Heart right ventricle (tissue), 16 donors: Measurements from ENCODE around the gene PIP5K1A. TPM values are rescaled to one million over a fixed set of nuclear protein-coding genes. Genes with fewer than 3 reads are reported as not detected.
A peak's percentile ranks its signal among the peaks of the same experiment; 100 is the strongest.

Experiments used
- ATAC-seq, 8 donors: fragments of 200-7000 bp; cut with Tn5 transposase; one replicate each; pipeline ENCODE4 v1.9.1; 2020; ENCODE audit warnings: mild to moderate bottlenecking in 8 of 8, moderate library complexity in 8 of 8, moderate number of reproducible peaks in 1 of 8
- DNase-seq, 2 donors: peaks; one replicate each; pipeline ENCODE4 v3.0.0-alpha.2; 2020
- H3K27ac ChIP-seq, 10 donors: fragments of 200-600 bp; sonication (generic) in 2 of 10; one replicate each; pipeline versions ENCODE4 v1.5.0 to v1.8.0; 2020 to 2022; ENCODE audit warnings: mild to moderate bottlenecking in 3 of 10
- H3K27me3 ChIP-seq, 7 donors: fragments of 200-600 bp; one replicate each; pipeline ENCODE4 v1.8.0; 2021 to 2022; ENCODE audit warnings: mild to moderate bottlenecking in 2 of 7
- H3K36me3 ChIP-seq, 9 donors: fragments of 200-600 bp; sonication (generic) in 1 of 9; one replicate each; pipeline versions ENCODE4 v1.5.0 to v1.8.0; 2020 to 2022; ENCODE audit warnings: mild to moderate bottlenecking in 2 of 9
- H3K4me1 ChIP-seq, 9 donors: fragments of 200-600 bp; sonication (generic) in 1 of 9; one replicate each; pipeline versions ENCODE4 v1.5.0 to v1.8.0; 2020 to 2022; ENCODE audit warnings: mild to moderate bottlenecking in 4 of 9
- H3K4me3 ChIP-seq, 10 donors: fragments of 200-600 bp; sonication (generic) in 2 of 10; one replicate each; pipeline versions ENCODE4 v1.5.0 to v1.8.0; 2020 to 2022; ENCODE audit warnings: mild to moderate bottlenecking in 7 of 10, moderate library complexity in 2 of 10
- H3K9me3 ChIP-seq, 11 donors: fragments of 200-600 bp in 10 of 11; sonication (generic) in 2 of 11; one replicate each; pipeline versions ENCODE4 v1.5.0 to v1.8.0; 2013 to 2022; ENCODE audit warnings: mild to moderate bottlenecking in 2 of 11, control low read depth in 1 of 11, moderate library complexity in 1 of 11
- CTCF ChIP-seq, 9 donors: fragments of 200-600 bp; sonication (generic) in 2 of 9; IDR thresholded peaks; one replicate each; pipeline versions ENCODE4 v1.5.0 to v1.8.0; 2021 to 2022; ENCODE audit warnings: antibody characterized with exemption in 9 of 9, mild to moderate bottlenecking in 5 of 9, moderate library complexity in 1 of 9
- WGBS, 2 donors: extraction: QIAGEN DNeasy Blood & Tissue Kit; methylation state at CpG; one replicate each; pipeline ENCODE4 v1.1.7; 2013; ENCODE audit warnings: inconsistent platforms in 1 of 2; 5-methylcytosine and 5-hydroxymethylcytosine counted together
- intact Hi-C, 10 donors: fragments of 100-400 bp; cut with DNase I; formaldehyde crosslinking; loops; one replicate each; pipeline versions ENCODE4 v1.11.1 to v1.14.2; 2022
- polyA plus RNA-seq, 2 donors: library from polyadenylated mRNA; stranded (reverse); fragments of 200-250 nt; gene quantifications; one replicate each; pipeline ENCODE4 v1.2.3, GENCODE V29; 2013
- total RNA-seq, 10 donors: library from RNA; stranded (reverse); fragmentation: NEBNext Ultra II Directional in 3 of 10; extraction: Animal tissue kit (Norgen Biotek cat#: 25700) in 3 of 10; gene quantifications; one replicate each; pipeline versions ENCODE4 v1.2.1 to v1.2.4, GENCODE V29; 2021 to 2023
- donor health status: Arrhythmogenic right ventricular cardiomyopathy.
- donor health status: ischemic (EF 13 %, LVEDD 7.1; RV severe dilation, severe dysfunction).
- donor health status: healthy with polysubstance abuse.
- donor health status: DM: no; HTN: yes; CAD: no.
- donor health status: DM: no; HTN: no; CAD: no.
- donor health status: ischemic (EF 25% LVEDD 6.9; RV normal size, moderate dysfunction).
- donor health status: ischemic (EF 25% LVEDD 5.7; RV mildly dilated, moderate dysfunction).
- donor health status: healthy.
- donor health status: DM: yes; HTN: yes; CAD: no.
- donor health status: Ischemic cardiomyopathy.
- donor health status: ischemic (EF 35%, LVEDD 5.7; RV mildly dilated, moderate dysfunction).
- donor health status: nonischemic (EF 11% LVEDD 7.7; RV severe dilation, severe dysfunction).
- donor health status: DM: yes; HTN: yes; CAD: no.
- donor health status: PGD.
- donor health status: ischemic (EF 29% LVEDD 5.4; RV normal size, mild dysfunction).
- donor health status: nonischemic (EF 23%, LVEDD 6.1; RV moderate dilation, normal function).

Gene PIP5K1A
- total and polyA plus RNA-seq, 12 donors = 11.5 to 48.0 (median 38.7) TPM

GRCh38 chr1:151254217-151255213 lies 56.2 kb downstream of the PIP5K1A start, which contains the start of gene PSMD4:
Gene PSMD4 (plus strand): TSS chr1:151254734. CDS start chr1:151254783, 49 bp downstream.
- TF ChIP-seq CTCF (IDR thresholded peaks at IDR 0.05) = peak in 1 of 9 donors; percentile 17
- Histone ChIP-seq H3K27ac (peak within 1 kb of the TSS; percentile 37 to 98 (median 90)), H3K4me3 (peak within 1 kb of the TSS; percentile 71 to 98 (median 92)), H3K9me3 (no peaks in the 10 kb centered on the region), H3K36me3 (peaks cover 0 to 16% (median 3%) of the 10 kb centered on the region in 9 donors), H3K4me1 (peaks cover 4 to 31% (median 16%) of the 10 kb centered on the region in 9 donors), H3K27me3 (no peaks in the 10 kb centered on the region)
- 9 to 10% methylated on average over 55 to 56 of the region's 56 CpGs for WGBS, 2 donors
- DNase-seq (peak; percentile 92 to 96), ATAC-seq (peak; percentile 97 to 99 (median 99))
- intact Hi-C loops = loop anchor here in 7 of 10 donors (1.0 to 10.0 kb wide), 4 partner anchors 27 to 160 kb away; partner anchors contain the start of gene PIP5K1A (in 5 of the 7)

- H3K36me3 ChIP-seq = peaks cover 0 to 7% (median 0%) of the 10 kb centered on the region in 9 donors
- peak overlapping the region; percentile 71 to 98 (median 92) for H3K4me3 ChIP-seq
- H3K9me3 ChIP-seq = no peaks in the 10 kb centered on the region
- ATAC-seq = no peak
- 28 to 29% methylated on average over 10 of the region's 10 CpGs for WGBS, 2 donors
- peak overlapping the region in 8 of 10 donors; percentile 80 to 98 (median 92) for H3K27ac ChIP-seq
- H3K27me3 ChIP-seq = no peaks in the 10 kb centered on the region
- DNase-seq = no peak
- peaks cover 4 to 31% (median 16%) of the 10 kb centered on the region in 9 donors for H3K4me1 ChIP-seq
- intact Hi-C loops = loop anchor here in 1 of 10 donors (10.0 kb wide), 1 partner anchor 161 kb away; no protein-coding TSS in a partner anchor
- no peak for TF ChIP-seq CTCF (IDR thresholded peaks at IDR 0.05)
Observed at GRCh38 chr1:151255381-151255780, 57.0 kb downstream of the PIP5K1A start.

DNA sequence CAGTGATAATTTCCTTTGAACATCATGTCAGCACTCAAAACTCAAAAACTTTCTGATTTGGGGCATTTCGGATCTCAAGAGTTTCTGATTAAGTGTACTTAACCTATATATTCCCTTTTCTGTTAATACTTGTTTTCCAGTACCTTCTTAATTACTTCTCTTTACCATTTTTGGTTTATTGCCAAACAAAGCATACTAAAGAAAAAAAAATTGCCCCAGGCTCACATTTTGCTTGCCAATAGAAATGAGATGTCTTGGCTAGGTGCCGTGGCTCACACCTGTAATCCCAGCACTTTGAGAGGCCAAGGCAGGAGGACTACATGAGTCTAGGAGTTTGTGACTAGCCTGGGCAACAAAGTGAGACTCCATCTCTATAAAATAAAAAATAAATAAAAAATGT lies 61.0 kb downstream of the PIP5K1A start:
- no peaks in the 10 kb centered on the region for H3K9me3 ChIP-seq
- H3K27ac ChIP-seq = no peak overlapping the region
- 71 to 84% methylated on average over 2 of the region's 2 CpGs for WGBS, 2 donors
- ATAC-seq = no peak
- no peak overlapping the region for H3K4me3 ChIP-seq
- H3K36me3 ChIP-seq = peaks cover 0 to 31% (median 19%) of the 10 kb centered on the region in 9 donors
- TF ChIP-seq CTCF (IDR thresholded peaks at IDR 0.05) = no peak
- no peaks in the 10 kb centered on the region for H3K27me3 ChIP-seq
- DNase-seq = no peak
- peaks cover 4 to 25% (median 11%) of the 10 kb centered on the region in 9 donors for H3K4me1 ChIP-seq
- intact Hi-C loops = loop anchor here in 1 of 10 donors (10.0 kb wide), 1 partner anchor 165 kb away; no protein-coding TSS in a partner anchor

DNA sequence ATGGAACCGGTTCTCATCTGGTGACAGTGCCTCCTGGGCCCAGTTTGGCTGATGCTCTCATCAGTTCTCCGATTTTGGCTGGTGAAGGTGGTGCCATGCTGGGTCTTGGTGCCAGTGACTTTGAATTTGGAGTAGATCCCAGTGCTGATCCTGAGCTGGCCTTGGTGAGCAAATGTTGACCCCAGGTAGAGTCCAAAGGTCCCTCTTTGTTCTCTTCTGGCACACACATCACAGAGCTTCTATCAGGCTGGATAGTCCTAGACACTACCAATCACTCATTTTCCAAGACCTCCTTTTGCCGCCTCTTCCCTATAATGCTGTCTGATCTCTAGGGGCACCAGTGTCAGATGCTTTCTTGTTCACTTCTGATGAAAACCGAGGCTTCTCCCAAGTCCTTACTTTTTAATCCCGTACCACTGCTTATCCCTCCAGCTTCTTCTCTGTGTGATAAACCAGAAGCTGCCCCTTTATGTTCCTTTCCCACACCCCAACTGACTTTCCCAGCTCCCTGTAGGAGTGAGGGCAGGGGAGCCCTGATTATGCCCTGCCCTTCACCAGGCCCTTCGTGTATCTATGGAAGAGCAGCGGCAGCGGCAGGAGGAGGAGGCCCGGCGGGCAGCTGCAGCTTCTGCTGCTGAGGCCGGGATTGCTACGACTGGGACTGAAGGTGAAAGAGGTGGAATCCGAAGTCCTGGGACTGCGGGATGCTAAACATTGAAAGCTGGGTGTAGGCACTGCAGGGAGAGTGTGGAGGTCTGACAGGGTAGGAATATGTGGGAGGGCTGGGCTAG lies 67.3 kb downstream of the PIP5K1A start:
- WGBS, 2 donors = 90 to 93% methylated on average over 14 of the region's 14 CpGs
- Histone ChIP-seq H3K4me1 (no peaks in the 10 kb centered on the region), H3K9me3 (no peaks in the 10 kb centered on the region), H3K27me3 (no peaks in the 10 kb centered on the region), H3K27ac (no peak overlapping the region), H3K4me3 (no peak overlapping the region), H3K36me3 (peaks cover 0 to 90% (median 65%) of the 10 kb centered on the region in 9 donors)
- no peak for TF ChIP-seq CTCF (IDR thresholded peaks at IDR 0.05)
- DNase-seq (no peak), ATAC-seq (no peak)
- intact Hi-C loops = no loop called here
